OCI-LY7 (cell line): ENCODE results near the gene PXN. TPM values are rescaled to one million over a fixed set of nuclear protein-coding genes. Genes with fewer than 3 reads are reported as not detected.

Source experiments
- BruUV-seq: library from RNA; stranded (reverse); fragments of 400-500 nt; replicated peaks from 2 replicates; lab custom pipeline; 2021; lab: Mats Ljungman, UMichigan
- CTCF ChIA-PET: fragments of 300-600 bp; sonication (Branson Sonifier 250); formaldehyde crosslinking; loops from one replicate; lab custom pipeline; 2022; ENCODE audit warnings: antibody characterized with exemption; ENCODE audit not compliant: unreplicated experiment; lab: Charles Lee
- POLR2A ChIA-PET: fragments of 300-600 bp; sonication (Branson Sonifier 250); formaldehyde crosslinking; loops from one replicate; lab custom pipeline; 2022; ENCODE audit warnings: antibody characterized with exemption; lab: Charles Lee
- DNase-seq: peaks from one replicate; pipeline ENCODE4 v3.0.0-alpha.2; 2015; ENCODE audit warnings: low spot score
- H2AFZ ChIP-seq: fragments of 200-600 bp; sonication (generic), shearing (Covaris generic); 2 replicates; pipeline ENCODE4 v1.6.1; 2014; ENCODE audit warnings: mild to moderate bottlenecking, antibody characterized with exemption, low read length, moderate library complexity
- H3K27ac ChIP-seq: fragments of 200-600 bp; sonication (generic); 2 replicates; pipeline ENCODE4 v1.5.1; 2014; ENCODE audit warnings: mixed run types, low read depth, mild to moderate bottlenecking, moderate library complexity, low read length, inconsistent platforms; ENCODE audit not compliant: poor library complexity, severe bottlenecking
- H3K36me3 ChIP-seq: fragments of 200-600 bp; sonication (generic); 2 replicates; pipeline ENCODE4 v1.6.1; 2014; ENCODE audit warnings: mild to moderate bottlenecking, antibody characterized with exemption, low read length, moderate library complexity, mixed read lengths; ENCODE audit not compliant: insufficient read depth
- H3K4me1 ChIP-seq: fragments of 200-600 bp; sonication (generic); 2 replicates; pipeline ENCODE4 v1.5.1; 2014; ENCODE audit warnings: mild to moderate bottlenecking, low read length; ENCODE audit not compliant: insufficient read depth, poor library complexity, severe bottlenecking
- H3K4me2 ChIP-seq: fragments of 200-600 bp; sonication (generic); 2 replicates; pipeline ENCODE4 v1.6.1; 2014; ENCODE audit warnings: mild to moderate bottlenecking, low read length
- H3K4me3 ChIP-seq: fragments of 200-600 bp; sonication (generic); 2 replicates; pipeline ENCODE4 v1.5.1; 2014; ENCODE audit warnings: mild to moderate bottlenecking, low read depth, low read length; ENCODE audit not compliant: poor library complexity, severe bottlenecking
- H3K79me2 ChIP-seq: fragments of 200-600 bp; sonication (generic); 2 replicates; pipeline ENCODE4 v1.6.1; 2016; ENCODE audit warnings: low read depth, mild to moderate bottlenecking, low read length, moderate library complexity, mixed read lengths; ENCODE audit not compliant: insufficient read depth
- H3K9me2 ChIP-seq: fragments of 200-600 bp; sonication (generic); 2 replicates; pipeline ENCODE4 v1.6.1; 2016; ENCODE audit warnings: mild to moderate bottlenecking, low read length, mixed read lengths; ENCODE audit not compliant: insufficient read depth
- H3K9me3 ChIP-seq: fragments of 200-600 bp; sonication (generic); 2 replicates; pipeline ENCODE4 v1.6.1; 2014; ENCODE audit warnings: mild to moderate bottlenecking, mixed run types, low read length, mixed read lengths
- H4K20me1 ChIP-seq: fragments of 200-600 bp; sonication (generic); 2 replicates; pipeline ENCODE4 v1.6.1; 2014; ENCODE audit warnings: mild to moderate bottlenecking, antibody characterized with exemption, low read length, moderate library complexity, mixed read lengths; ENCODE audit not compliant: insufficient read depth
- EZH2phosphoT487 ChIP-seq: fragments of 200-600 bp; sonication (generic); IDR thresholded peaks from 2 replicates; pipeline ENCODE4 v1.6.1; 2018; ENCODE audit warnings: low read depth, borderline replicate concordance, mild to moderate bottlenecking, mixed run types, antibody characterized with exemption, low read length, moderate library complexity, mixed read lengths
- intact Hi-C: fragments of 100-400 bp; cut with micrococcal nuclease; formaldehyde crosslinking; loops from one replicate; pipeline ENCODE4 v1.10.0; 2022; ENCODE audit not compliant: unreplicated experiment
- total RNA-seq, 2 experiments: library from RNA; depleted of rRNA in 1 of 2; stranded (reverse); fragments of >200 nt in 1 of 2; shearing (Covaris generic) in 1 of 2; gene quantifications; 2 replicates each; pipeline ENCODE4 v1.2.3, GENCODE V29; 2014 to 2022
- TF ChIP-seq, protein P1 (sequence below): fragments of 200-600 bp; sonication (generic); conservative IDR thresholded peaks from 2 replicates; pipeline ENCODE4 v1.5.1; 2014; ENCODE audit warnings: mild to moderate bottlenecking, antibody characterized with exemption, low read length, moderate library complexity, mixed read lengths

PXN gene
- total RNA-seq, 2 experiments from 2014 or later = 8.6 to 22.9 TPM

DNA sequence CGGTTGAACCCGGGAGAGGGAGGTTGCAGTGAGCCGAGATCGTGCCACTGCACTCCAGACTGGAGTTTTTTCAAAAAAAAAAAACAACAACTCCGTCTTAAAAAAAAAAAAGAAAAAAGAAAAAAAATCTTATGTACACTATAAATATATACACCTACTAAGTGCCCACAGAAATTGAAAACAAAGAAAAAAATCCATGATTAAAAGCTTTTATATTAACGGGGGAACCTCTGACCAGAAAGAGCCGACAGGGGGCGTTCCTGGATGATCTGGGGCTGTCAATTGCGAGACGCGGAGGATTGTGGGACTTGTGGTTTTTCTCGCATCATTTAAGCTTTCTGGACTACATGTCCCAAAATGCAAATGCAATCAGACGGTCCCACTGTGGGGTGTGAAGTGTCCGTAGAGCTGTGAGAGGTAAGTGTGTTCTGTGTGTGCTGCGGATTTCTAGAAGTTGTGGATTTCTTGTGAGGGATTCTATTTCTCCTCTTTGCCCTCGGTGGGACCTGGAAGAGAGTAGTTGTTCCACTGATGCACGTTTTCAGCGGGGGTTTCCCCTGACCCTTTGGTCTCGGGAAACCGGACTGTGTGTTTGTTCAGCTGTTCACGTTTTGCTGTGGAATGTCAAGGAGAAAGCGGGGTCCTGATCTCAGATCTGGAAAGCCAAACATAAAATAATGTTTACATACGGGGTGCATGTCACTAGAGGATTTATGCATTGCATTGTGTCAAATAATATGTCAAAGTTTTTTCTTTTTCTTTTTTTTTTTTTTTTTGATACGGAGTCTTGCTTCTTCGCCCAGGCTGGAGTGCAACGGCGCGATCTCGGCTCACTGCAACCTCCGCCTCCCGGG is 36.7 kb upstream of the PXN start, which contains the start of gene SIRT4:
SIRT4 (plus strand) TSS at position 360 of the 854 bp plus-strand sequence. CDS start 1,241 bp downstream, outside the sequence.
- POLR2A ChIA-PET = interaction anchor here (0.5 to 3.1 kb wide), 9 partner anchors 10 to 578 kb away, joined by 3 to 61 read pairs (median 4); partner anchors contain the start of genes RNU4-1, RNU4-2 and RPLP0

DNA sequence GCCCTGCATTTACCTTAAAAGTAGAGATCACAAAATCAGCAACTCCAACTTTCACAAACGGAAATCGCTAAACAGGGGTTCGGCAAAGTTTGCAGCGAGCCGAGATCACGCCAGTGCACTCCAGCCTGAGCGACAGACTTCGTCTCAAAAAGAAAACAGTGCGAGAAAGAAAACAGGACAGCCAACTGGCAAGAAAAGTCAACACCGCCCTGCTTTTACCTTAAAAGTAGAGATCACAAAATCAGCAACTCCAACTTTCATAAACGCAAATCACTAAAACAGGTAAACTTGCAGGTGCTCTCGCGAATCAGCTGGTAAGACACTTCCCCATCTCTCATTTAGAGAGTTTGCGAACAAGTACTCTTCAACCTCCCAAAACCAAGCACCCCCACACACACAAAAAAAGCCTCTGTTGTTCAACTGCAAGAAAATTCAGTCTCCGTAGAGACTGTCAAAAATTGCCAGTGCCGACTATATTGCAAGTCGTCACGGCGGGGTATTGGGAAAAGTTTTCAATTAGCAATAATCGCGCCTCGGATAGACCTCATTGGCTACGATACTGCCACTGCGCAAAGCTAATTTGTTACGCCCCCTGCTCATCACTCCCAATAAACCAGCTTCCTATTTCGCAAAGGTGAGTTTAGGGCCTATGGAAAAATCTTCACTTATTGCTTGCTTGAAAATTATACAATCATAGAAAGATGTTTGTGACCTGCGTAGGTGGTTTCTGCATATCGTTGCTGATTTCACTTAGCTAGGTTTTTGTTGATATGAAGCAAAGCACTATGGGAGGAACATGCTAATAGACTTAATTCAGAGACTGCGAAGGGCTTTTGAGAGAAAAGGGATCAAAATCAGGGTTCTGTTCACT is 27.4 kb upstream of the PXN start, which contains the start of gene RNU4-1:
RNU4-1 (minus strand) TSS at position 577 of the 871 bp plus-strand sequence.
- Histone ChIP-seq H3K79me2 (no peaks in the 10 kb centered on the region), H4K20me1 (no peaks in the 10 kb centered on the region), H3K4me2 (peak within 1 kb of the TSS; percentile 72), H3K4me1 (peaks cover 32% of the 10 kb centered on the region), H3K9me3 (no peaks in the 10 kb centered on the region), H3K4me3 (peak within 1 kb of the TSS; percentile 68), H3K9me2 (no peaks in the 10 kb centered on the region), H2AFZ (peak within 1 kb of the TSS; percentile 94), H3K36me3 (no peaks in the 10 kb centered on the region), H3K27ac (peak within 1 kb of the TSS; percentile 89)
- TF ChIP-seq, protein P1, sequence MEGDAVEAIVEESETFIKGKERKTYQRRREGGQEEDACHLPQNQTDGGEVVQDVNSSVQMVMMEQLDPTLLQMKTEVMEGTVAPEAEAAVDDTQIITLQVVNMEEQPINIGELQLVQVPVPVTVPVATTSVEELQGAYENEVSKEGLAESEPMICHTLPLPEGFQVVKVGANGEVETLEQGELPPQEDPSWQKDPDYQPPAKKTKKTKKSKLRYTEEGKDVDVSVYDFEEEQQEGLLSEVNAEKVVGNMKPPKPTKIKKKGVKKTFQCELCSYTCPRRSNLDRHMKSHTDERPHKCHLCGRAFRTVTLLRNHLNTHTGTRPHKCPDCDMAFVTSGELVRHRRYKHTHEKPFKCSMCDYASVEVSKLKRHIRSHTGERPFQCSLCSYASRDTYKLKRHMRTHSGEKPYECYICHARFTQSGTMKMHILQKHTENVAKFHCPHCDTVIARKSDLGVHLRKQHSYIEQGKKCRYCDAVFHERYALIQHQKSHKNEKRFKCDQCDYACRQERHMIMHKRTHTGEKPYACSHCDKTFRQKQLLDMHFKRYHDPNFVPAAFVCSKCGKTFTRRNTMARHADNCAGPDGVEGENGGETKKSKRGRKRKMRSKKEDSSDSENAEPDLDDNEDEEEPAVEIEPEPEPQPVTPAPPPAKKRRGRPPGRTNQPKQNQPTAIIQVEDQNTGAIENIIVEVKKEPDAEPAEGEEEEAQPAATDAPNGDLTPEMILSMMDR = no peak
- no peak for TF ChIP-seq EZH2phosphoT487
- TSS peak; percentile 96 for BruUV-seq
- intact Hi-C loops = loop anchor here (10.0 kb wide), 1 partner anchor 1712 kb away; no protein-coding TSS in a partner anchor
- ChIA-PET CTCF (interaction anchor here (0.8 to 1.0 kb wide), 3 partner anchors 9 to 65 kb away, joined by 4 to 5 read pairs (median 5); partner anchors contain the start of gene SIRT4), POLR2A (interaction anchor here (0.5 to 5.0 kb wide), 15 partner anchors 10 to 1058 kb away, joined by 3 to 75 read pairs (median 5); partner anchors contain the start of genes COX6A1, PXN, RPLP0 and SIRT4)
- DNase-seq = peak; percentile 97

More for the DNA sequence above, 36.7 kb upstream of the PXN start, which contains the start of gene SIRT4:
- no peak within 1 kb of the TSS for H3K27ac ChIP-seq
- H2AFZ ChIP-seq = peak within 1 kb of the TSS; percentile 98
- H3K79me2 ChIP-seq = no peaks in the 10 kb centered on the region
- DNase-seq = peak; percentile 95
- no peaks in the 10 kb centered on the region for H3K9me3 ChIP-seq
- H3K4me1 ChIP-seq = peaks cover 5% of the 10 kb centered on the region
- CTCF ChIA-PET = interaction anchor here (0.5 to 1.1 kb wide), 3 partner anchors 9 to 173 kb away, joined by 3 to 4 read pairs (median 3); partner anchors contain the start of gene RNU4-1
- H4K20me1 ChIP-seq = no peaks in the 10 kb centered on the region
- BruUV-seq = no TSS peak
- no peaks in the 10 kb centered on the region for H3K36me3 ChIP-seq
- H3K4me3 ChIP-seq = peak within 1 kb of the TSS; percentile 72
- no peaks in the 10 kb centered on the region for H3K9me2 ChIP-seq
- H3K4me2 ChIP-seq = peak within 1 kb of the TSS; percentile 78
- intact Hi-C loops = no loop called here
- TF ChIP-seq EZH2phosphoT487 = no peak
- TF ChIP-seq, protein P1 = peak; percentile 94
